Activated T-helper 9 cell treated with anti-CD3 and anti-CD28 coated beads, Interleukin-2, amount 50 U/mL, for 16 hours (primary cell): Measurements from ENCODE around the gene JPH2.

Experiments
- DNase-seq: peaks from one replicate; pipeline ENCODE4 v3.0.0-alpha.2; 2020; ENCODE audit warnings: low read depth

The JPH2 gene

DNA sequence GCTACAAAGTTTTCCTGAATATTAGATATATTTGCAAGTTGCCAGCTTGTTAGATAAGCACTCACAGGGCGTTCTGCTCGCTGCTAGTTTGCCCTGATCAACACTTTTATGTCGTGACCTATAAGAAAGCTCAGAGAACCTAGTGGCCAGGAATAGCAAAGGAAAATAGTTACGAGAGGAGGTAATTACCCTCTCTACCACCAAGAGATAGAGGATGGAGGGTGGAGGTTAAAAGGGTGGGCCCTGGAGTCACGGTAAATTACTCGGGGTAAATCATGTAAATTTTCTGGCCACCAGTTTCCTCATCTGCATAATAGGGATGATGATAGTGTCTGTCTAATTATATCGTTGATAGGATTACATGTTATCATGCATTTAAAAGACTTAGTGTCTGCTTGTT lies 87.2 kb downstream of the JPH2 start:
- DNase-seq = no peak

- DNase-seq = no peak
Observed at GRCh38 chr20:44098657-44099056, 88.3 kb downstream of the JPH2 start.

- DNase-seq = no peak
Observed at GRCh38 chr20:44098256-44098630, 88.7 kb downstream of the JPH2 start.

- no peak for DNase-seq
Observed at GRCh38 chr20:44097521-44098255, 89.3 kb downstream of the JPH2 start.

GRCh38 chr20:44095831-44096230 lies 91.2 kb downstream of the JPH2 start:
- no peak for DNase-seq

DNA sequence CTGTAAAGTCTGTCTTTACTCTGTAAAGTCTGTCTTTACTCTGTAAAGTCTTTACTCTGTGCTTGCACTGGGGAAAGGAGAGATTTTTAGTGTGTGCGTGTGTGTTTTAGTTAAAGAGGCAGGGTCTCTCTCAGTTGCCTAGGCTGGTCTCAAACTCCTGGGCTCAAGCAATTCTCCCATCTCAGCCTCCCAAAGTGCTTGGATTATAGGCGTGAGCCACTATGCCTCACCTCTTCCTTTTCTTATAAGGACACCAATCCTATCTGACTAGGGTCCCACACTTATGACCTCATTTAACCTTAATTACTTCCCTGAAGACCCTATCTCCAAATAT lies 93.8 kb downstream of the JPH2 start:
- DNase-seq = no peak

DNA sequence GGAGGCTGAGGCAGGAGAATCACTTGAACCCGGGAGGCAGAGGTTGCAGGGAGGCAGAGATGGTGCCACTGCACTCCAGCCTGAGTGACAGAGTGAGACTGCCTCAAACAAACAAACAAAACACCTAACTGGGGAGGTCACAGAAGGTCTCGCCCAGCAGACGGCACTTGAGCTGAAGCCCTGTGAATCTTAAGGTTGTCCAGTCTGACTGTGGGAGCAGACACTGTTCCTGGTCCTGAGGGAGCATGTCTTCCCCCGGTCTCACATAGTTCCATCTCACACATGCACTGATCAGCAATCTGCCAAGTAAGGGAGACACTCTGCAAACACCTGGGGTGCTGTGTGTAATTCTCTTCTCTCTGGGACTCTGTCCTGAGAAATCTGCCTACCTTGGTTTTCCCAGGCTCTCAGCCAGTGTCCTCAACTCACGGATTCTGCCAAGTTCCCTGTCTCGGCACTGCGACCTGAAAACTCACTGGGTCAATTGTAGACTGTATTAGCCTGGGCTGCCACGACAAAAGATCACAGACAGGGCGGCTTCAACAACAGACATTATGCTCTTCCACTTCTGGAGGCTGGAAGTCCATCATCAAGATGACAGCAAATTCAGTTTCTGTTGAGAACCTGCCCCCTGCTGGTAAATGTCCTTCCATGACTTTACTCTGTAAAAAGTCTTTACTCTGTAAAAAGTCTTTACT lies 94.3 kb downstream of the JPH2 start:
- no peak for DNase-seq

DNA sequence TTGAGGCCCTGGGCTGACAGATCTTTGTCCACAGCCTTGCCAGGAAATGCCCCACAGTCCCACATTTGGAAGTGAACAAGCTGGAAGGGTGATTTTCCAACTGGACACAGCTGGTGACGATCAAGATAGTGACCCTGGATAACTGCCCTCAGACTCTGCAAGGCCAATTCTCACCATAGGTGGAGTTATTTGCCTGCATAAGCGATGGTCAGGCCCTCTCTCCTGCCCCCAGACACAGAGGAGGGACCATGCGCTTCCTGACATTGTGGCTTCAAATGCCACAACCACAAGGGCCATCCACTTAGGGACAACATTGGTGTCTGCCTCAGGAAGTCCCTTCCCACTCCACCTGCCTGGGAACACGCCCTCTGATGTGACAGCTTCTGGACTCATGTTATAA lies 96.0 kb downstream of the JPH2 start:
- DNase-seq = no peak

DNA sequence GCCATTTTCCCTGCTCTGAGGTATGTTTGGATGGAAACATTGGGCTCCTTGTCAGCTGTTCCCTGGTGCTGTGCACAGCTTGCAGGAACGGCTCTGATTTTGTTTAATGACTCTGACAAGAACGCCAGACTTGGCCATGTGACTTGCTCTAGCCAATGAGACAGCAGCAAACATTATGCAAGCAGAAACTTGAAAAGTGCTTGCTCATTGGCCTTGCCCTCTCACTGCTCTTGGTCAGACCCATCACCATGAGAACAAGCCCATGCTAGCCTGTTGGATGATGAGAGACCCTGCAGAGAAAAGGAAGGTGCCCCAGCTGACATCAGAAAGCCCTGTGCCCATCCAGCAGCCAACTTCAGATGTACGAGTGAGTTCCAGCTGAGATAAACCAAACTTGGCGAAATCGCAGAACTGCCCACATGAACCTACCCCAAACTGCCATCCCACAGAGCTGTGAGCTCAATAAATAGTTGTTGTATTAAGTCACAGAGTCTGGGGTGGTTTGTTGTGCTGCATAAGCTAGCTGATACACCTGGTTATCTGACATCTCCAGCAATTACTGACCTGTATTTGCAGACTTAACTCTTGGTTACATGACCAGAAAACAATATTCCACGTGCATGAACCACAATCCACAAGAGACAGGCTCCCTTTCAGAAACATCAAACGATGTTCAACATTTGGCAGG lies 96.9 kb downstream of the JPH2 start:
- DNase-seq = no peak

DNA sequence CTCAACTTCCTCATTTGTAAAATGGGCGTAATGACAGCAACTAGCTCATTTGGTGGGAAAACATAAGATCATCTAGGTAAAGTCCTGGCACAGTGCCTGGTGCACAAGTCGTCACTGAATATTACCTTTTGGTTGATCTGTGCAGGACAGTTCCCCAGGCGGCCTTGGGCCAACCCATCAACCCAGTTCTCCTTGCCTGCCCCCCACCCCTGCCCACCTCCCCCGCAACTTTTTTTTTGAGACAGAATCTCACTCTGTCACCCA lies 99.2 kb downstream of the JPH2 start:
- no peak for DNase-seq

DNA sequence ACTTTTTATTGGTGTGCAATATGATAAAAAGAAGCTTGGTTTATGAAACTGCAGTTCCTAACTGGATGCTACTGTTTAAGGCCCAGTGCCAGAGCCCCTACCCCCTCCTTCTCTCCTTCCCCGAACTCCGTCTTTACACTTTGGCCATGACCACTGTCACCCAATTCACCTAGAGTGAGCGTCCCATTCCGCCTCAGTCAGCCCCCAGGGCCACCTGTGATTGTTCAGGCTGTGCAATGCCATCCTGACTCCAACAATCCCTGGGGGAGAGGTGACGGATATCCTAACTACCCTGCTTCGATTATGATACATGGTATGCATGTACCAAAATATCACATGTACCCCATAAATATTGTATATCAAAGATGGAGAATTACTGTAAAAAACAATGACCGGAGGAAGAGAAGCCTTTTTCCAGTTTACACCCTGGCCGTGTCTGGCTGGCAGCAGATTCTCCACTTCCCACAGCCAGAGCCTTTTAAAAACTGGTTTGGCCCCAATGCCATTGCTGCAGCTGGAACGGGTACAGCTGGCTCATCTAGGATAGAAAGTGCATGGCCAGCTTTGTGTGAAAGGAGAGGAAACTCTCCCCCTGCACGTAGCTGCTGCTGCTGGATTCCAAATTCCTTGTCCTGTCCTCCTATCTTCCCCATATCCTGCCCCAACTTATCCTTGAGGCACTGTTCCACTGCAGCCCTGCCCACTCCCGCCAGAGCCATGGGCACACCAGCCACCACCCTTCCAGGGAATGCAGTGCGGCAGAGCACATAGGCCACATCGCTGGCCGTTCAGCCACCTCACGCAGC lies 99.7 kb downstream of the JPH2 start:
- no peak for DNase-seq

- no peak for DNase-seq
Observed at GRCh38 chr20:44085616-44086434, 101.2 kb downstream of the JPH2 start.

GRCh38 chr20:44084891-44085290 lies 102.1 kb downstream of the JPH2 start:
- no peak for DNase-seq

DNA sequence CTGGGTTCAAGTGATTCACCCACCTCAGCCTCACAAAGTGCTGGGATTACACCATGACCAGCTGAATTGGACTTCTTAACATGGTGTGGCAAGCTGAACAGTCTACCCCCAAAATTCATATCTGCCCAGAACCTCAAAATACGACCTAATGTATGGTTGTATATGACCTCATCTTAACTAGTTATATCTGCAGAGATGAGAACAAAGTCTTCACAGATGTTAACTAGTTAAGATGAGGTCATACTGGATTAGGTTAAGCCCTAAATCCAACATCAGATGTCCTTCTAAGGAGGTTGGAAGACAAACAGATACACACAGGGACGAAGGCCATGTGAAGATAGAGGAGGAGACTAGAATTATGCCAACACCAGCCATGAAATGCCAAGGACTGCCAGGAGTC lies 102.5 kb downstream of the JPH2 start:
- no peak for DNase-seq

GRCh38 chr20:44083220-44083933 lies 103.6 kb downstream of the JPH2 start:
- no peak for DNase-seq

- no peak for DNase-seq
Observed at GRCh38 chr20:44081888-44082287, 105.1 kb downstream of the JPH2 start.

GRCh38 chr20:44081476-44081875 lies 105.5 kb downstream of the JPH2 start:
- no peak for DNase-seq

DNA sequence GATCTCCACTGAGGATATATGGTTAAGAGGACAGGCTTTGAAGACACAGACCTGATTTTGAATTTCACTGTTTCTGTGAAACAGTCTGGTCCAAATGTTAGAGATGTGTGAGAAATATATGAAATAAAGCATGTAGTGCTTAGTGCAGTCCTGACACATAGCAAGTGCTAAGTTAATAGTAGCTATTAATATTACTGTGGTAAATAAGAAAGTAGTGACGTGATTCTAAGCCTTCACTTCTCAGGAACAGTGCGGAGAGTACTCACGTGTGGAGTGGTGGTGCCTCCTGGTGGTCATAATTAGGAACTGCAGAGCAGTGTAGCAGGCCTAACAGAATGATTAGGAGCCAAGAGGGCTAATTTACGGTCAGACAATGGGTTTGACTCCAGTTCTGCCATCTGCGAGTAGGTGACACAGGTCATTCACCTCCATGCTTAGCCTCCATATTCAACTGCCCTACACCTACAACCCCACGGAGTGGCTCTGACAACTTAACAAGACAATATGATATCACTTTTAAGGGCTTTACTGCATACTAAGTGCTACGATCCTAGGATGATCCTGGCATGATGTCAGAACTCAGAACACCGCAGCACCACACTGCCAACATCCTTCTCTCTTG lies 106.2 kb downstream of the JPH2 start:
- DNase-seq = peak; percentile 58

DNA sequence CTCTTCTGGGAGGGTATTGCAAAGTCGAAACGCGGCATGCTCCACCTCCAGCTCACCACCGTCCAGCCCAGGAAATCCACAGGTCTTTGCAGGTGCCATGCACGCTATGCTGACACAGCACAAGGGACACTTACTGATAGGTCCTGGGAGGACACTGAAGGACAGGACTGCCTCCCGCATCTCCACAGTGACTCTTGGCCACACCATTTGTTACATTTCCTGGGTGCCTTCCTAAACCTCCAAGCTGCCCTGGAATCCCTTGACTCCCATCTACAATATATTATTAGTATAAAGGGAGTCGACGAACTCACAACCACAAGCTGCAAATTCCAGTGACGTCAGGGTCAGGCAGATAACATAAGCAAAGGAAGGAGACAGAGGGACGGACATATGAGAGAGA lies 106.9 kb downstream of the JPH2 start:
- no peak for DNase-seq

GRCh38 chr20:44079291-44079690 lies 107.7 kb downstream of the JPH2 start:
- no peak for DNase-seq

DNA sequence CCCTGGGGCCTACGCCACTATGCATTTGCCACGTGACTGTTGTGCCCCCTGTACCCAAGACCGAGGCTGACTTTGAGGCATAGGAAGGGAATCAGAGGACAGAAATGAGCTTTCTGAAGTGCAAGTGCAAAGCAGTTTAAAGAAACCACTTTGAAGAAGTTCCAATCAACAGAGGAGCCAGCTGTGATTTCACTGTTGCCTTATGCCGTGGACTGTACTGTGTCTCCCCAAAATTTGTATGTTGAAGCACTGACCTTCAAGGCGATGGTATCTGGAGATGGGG lies 111.1 kb downstream of the JPH2 start:
- no peak for DNase-seq
